DND-41 (cell line): Measurements from ENCODE around the gene YLPM1.

ENCODE experiments used
- ATAC-seq: fragments of 200-7000 bp; cut with Tn5 transposase; 3 replicates; pipeline ENCODE4 v1.9.1; 2021; ENCODE audit warnings: low read depth; ENCODE audit not compliant: insufficient read depth
- DNase-seq: peaks from one replicate; pipeline ENCODE4 v3.0.0-alpha.2; 2020
- H2AFZ ChIP-seq: 2 replicates; pipeline ENCODE4 v1.6.0; 2012; ENCODE audit warnings: low read depth, low read length
- H3K27ac ChIP-seq: 2 replicates; pipeline ENCODE4 v1.5.1; 2012; ENCODE audit warnings: low read length, inconsistent platforms
- H3K27me3 ChIP-seq: fragments of 200-600 bp; sonication (generic); 2 replicates; pipeline ENCODE4 v1.6.0; 2012; ENCODE audit warnings: low read length, mild to moderate bottlenecking, inconsistent platforms; ENCODE audit not compliant: insufficient read depth, poor library complexity
- H3K36me3 ChIP-seq: 2 replicates; pipeline ENCODE4 v1.5.1; 2012; ENCODE audit warnings: low read length, inconsistent platforms; ENCODE audit not compliant: insufficient read depth
- H3K4me1 ChIP-seq: 2 replicates; pipeline ENCODE4 v1.5.1; 2012; ENCODE audit warnings: mild to moderate bottlenecking, low read length; ENCODE audit not compliant: insufficient read depth
- H3K4me2 ChIP-seq: 2 replicates; pipeline ENCODE4 v1.6.0; 2012; ENCODE audit warnings: mild to moderate bottlenecking, moderate library complexity, low read length, inconsistent platforms; ENCODE audit not compliant: insufficient read depth
- H3K4me3 ChIP-seq, 2 experiments: fragments of 200-600 bp in 1 of 2; shearing (Covaris generic) in 1 of 2; 2 replicates each; pipeline ENCODE4 v1.5.1; 2012 to 2016; ENCODE audit warnings: inconsistent platforms in 2 of 2, low read length in 2 of 2, mild to moderate bottlenecking in 2 of 2, low read depth in 1 of 2, moderate library complexity in 1 of 2
- H3K79me2 ChIP-seq: 2 replicates; pipeline ENCODE4 v1.6.0; 2012; ENCODE audit warnings: low read length, inconsistent platforms; ENCODE audit not compliant: insufficient read depth
- H3K9ac ChIP-seq: 2 replicates; pipeline ENCODE4 v1.6.0; 2012; ENCODE audit warnings: low read depth, mild to moderate bottlenecking, inconsistent platforms, low read length, moderate library complexity
- H3K9me3 ChIP-seq: 2 replicates; pipeline ENCODE4 v1.5.1; 2012; ENCODE audit warnings: low read length, moderate library complexity, mild to moderate bottlenecking, inconsistent platforms; ENCODE audit not compliant: insufficient read depth, severe bottlenecking
- H4K20me1 ChIP-seq: 2 replicates; pipeline ENCODE4 v1.6.0; 2012; ENCODE audit warnings: low read length; ENCODE audit not compliant: insufficient read depth
- CTCF ChIP-seq: IDR thresholded peaks from 2 replicates; pipeline ENCODE4 v1.5.1; 2012; ENCODE audit warnings: borderline replicate concordance, low read length, moderate library complexity, mild to moderate bottlenecking; ENCODE audit not compliant: poor library complexity, severe bottlenecking; ENCODE audit errors: extremely low read depth
- EZH2 ChIP-seq: IDR thresholded peaks from 3 replicates; pipeline ENCODE4 v1.6.1; 2012; ENCODE audit warnings: borderline replicate concordance, low read depth, mild to moderate bottlenecking, moderate library complexity, low read length, inconsistent platforms; ENCODE audit not compliant: severe bottlenecking

YLPM1 gene

GRCh38 chr14:74762917-74763802, at the start of gene YLPM1:
YLPM1 (plus strand) TSS chr14:74763316; CDS start chr14:74763490, 174 bp downstream.
- peak within 1 kb of the TSS; percentile 95 for H2AFZ ChIP-seq
- peaks cover 18% of the 10 kb centered on the region for H3K36me3 ChIP-seq
- peaks cover 36% of the 10 kb centered on the region; the same call in 1 of the 2 replicates for H4K20me1 ChIP-seq
- peak; percentile 92 for ATAC-seq
- peaks cover 57% of the 10 kb centered on the region for H3K79me2 ChIP-seq
- peak within 1 kb of the TSS; percentile 90 for H3K4me2 ChIP-seq
- DNase-seq: peak; percentile 95
- H3K4me3 ChIP-seq: peak within 1 kb of the TSS; percentile 74 to 81
- H3K9me3 ChIP-seq: no peaks in the 10 kb centered on the region
- peaks cover 50% of the 10 kb centered on the region for H3K4me1 ChIP-seq
- H3K9ac ChIP-seq: peak within 1 kb of the TSS; percentile 97
- TF ChIP-seq CTCF: peak; percentile 84
- TF ChIP-seq EZH2: no peak
- H3K27me3 ChIP-seq: no peaks in the 10 kb centered on the region
- peak within 1 kb of the TSS; percentile 82 for H3K27ac ChIP-seq

- H3K36me3 ChIP-seq: peaks cover 33% of the 10 kb centered on the region
- peak overlapping the region; percentile 92 for H3K4me2 ChIP-seq
- peak overlapping the region; percentile 87 for H2AFZ ChIP-seq
- H3K9ac ChIP-seq: peak overlapping the region; percentile 61
- no peak for DNase-seq
- H3K4me1 ChIP-seq: peaks cover 38% of the 10 kb centered on the region
- H3K4me3 ChIP-seq: peak overlapping the region; percentile 68 to 76
- no peak for TF ChIP-seq CTCF
- no peak for TF ChIP-seq EZH2
- no peak for ATAC-seq
- peak overlapping the region; percentile 66 for H3K27ac ChIP-seq
- peaks cover 3% of the 10 kb centered on the region; the same call in 1 of the 2 replicates for H4K20me1 ChIP-seq
- H3K79me2 ChIP-seq: peaks cover 69% of the 10 kb centered on the region
- no peaks in the 10 kb centered on the region for H3K27me3 ChIP-seq
- no peaks in the 10 kb centered on the region for H3K9me3 ChIP-seq
Measured at GRCh38 chr14:74713395-74713735, 49.8 kb upstream of the YLPM1 start.

GRCh38 chr14:74720526-74720925, 42.6 kb upstream of the YLPM1 start:
- no peak overlapping the region for H3K27ac ChIP-seq
- H3K9me3 ChIP-seq: no peaks in the 10 kb centered on the region
- no peak overlapping the region for H3K4me3 ChIP-seq
- no peaks in the 10 kb centered on the region for H3K79me2 ChIP-seq
- H4K20me1 ChIP-seq: no peaks in the 10 kb centered on the region
- H3K36me3 ChIP-seq: peaks cover 62% of the 10 kb centered on the region
- TF ChIP-seq CTCF (no peak), EZH2 (no peak)
- H3K9ac ChIP-seq: no peak overlapping the region
- no peaks in the 10 kb centered on the region for H3K4me1 ChIP-seq
- no peak for DNase-seq
- no peak for ATAC-seq
- H3K4me2 ChIP-seq: no peak overlapping the region
- H2AFZ ChIP-seq: no peak overlapping the region
- no peaks in the 10 kb centered on the region for H3K27me3 ChIP-seq
